GM12873 (cell line): ENCODE results near the gene DISP1.

Experiments used
- TF ChIP-seq, protein P1 (sequence below): IDR thresholded peaks from 2 replicates; pipeline ENCODE4 v1.5.1; 2012; ENCODE audit warnings: low read depth, mild to moderate bottlenecking, moderate library complexity, low read length, control low read depth; ENCODE audit not compliant: insufficient read depth; ENCODE audit errors: missing control alignments

DISP1 gene

GRCh38 chr1:222833356-222833876 is 18.6 kb downstream of the DISP1 start:
- TF ChIP-seq, protein P1, sequence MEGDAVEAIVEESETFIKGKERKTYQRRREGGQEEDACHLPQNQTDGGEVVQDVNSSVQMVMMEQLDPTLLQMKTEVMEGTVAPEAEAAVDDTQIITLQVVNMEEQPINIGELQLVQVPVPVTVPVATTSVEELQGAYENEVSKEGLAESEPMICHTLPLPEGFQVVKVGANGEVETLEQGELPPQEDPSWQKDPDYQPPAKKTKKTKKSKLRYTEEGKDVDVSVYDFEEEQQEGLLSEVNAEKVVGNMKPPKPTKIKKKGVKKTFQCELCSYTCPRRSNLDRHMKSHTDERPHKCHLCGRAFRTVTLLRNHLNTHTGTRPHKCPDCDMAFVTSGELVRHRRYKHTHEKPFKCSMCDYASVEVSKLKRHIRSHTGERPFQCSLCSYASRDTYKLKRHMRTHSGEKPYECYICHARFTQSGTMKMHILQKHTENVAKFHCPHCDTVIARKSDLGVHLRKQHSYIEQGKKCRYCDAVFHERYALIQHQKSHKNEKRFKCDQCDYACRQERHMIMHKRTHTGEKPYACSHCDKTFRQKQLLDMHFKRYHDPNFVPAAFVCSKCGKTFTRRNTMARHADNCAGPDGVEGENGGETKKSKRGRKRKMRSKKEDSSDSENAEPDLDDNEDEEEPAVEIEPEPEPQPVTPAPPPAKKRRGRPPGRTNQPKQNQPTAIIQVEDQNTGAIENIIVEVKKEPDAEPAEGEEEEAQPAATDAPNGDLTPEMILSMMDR: no peak

- TF ChIP-seq, protein P1: no peak
Observed at GRCh38 chr1:222843469-222844410, 28.9 kb downstream of the DISP1 start.

GRCh38 chr1:222844411-222844779 is 29.6 kb downstream of the DISP1 start:
- TF ChIP-seq, protein P1: no peak

DNA sequence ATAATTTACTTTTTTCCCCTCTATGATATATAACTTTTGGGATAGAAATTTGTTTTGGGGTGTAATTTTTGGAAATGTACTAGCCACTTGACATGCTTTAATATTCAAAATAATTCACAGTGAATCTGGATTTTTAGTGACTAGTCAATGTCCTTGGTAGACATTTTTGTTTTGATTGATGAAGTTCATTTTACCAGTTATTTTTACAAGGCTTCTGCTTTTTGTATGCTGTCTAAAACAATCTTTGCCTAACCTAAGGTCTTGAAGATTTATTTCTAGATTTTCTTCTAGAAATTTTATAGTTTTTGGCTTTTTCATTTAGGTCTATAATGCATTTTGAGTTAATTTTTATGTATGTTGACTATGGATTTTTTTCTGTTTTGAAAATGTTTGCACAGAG is 30.9 kb downstream of the DISP1 start:
- TF ChIP-seq, protein P1: no peak

DNA sequence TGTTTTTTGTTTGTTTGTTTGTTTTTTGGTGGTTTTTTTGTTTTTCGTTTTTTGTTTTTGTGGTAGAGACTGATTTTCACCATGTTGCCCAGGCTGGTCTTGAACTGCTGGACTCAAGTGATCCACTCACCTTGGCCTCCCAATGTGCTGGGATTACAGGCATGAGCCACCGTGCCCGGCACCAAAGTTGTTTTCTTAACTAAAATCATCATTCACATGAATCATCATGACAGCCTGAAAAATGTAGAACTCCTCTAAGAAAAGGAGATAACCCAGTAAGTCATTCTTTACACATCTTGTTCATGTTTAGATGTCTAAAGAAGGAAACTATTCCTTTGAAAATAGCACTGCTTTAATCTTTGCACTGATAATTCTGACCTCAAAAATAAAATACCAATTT is 37.5 kb downstream of the DISP1 start:
- TF ChIP-seq, protein P1: no peak

DNA sequence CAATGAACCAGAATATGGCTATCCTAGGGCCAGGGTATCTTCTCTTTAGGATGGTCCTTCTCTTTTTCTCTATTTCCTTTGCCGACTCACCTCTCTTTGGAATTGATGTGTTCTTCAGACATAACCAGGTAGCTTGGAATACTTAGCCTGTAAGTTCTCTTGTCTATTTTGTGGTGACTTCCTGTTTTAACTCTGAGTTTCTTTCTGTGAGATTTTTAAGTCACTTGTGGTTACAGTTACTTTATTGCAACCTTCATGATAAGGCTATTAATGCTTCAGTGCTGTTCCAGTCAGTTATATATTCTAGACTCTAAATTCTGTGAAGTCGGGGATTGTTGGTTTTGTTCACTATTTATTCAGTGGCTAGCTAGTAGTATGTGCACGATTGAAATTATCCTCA is 46.2 kb downstream of the DISP1 start:
- TF ChIP-seq, protein P1: no peak
